Osteoblast (primary cell): ENCODE results near the gene CFI. TPM values are rescaled to one million over a fixed set of nuclear protein-coding genes. Genes with fewer than 3 reads are reported as not detected.

ENCODE experiments used
- DNase-seq: peaks from one replicate; pipeline ENCODE4 v3.0.0; 2011; ENCODE audit warnings: low spot score, mixed read lengths; ENCODE audit not compliant: insufficient read length; ENCODE audit errors: missing footprints
- H2AFZ ChIP-seq: 2 replicates; pipeline ENCODE4 v1.6.0; 2011; ENCODE audit warnings: mild to moderate bottlenecking, low read length
- H3K27ac ChIP-seq: 2 replicates; pipeline ENCODE4 v1.5.1; 2011; ENCODE audit warnings: mild to moderate bottlenecking, low read depth, low read length, moderate library complexity
- H3K27me3 ChIP-seq: 2 replicates; pipeline ENCODE4 v1.6.0; 2012; ENCODE audit warnings: mild to moderate bottlenecking, control low read depth, inconsistent platforms, low read length, moderate library complexity; ENCODE audit not compliant: insufficient read depth
- H3K36me3 ChIP-seq: 2 replicates; pipeline ENCODE4 v1.5.1; 2011; ENCODE audit warnings: mild to moderate bottlenecking, low read length, control low read depth, moderate library complexity; ENCODE audit not compliant: insufficient read depth
- H3K4me1 ChIP-seq: 2 replicates; pipeline ENCODE4 v1.5.1; 2011; ENCODE audit warnings: mild to moderate bottlenecking, low read length, control low read depth, moderate library complexity; ENCODE audit not compliant: insufficient read depth
- H3K4me2 ChIP-seq: 2 replicates; pipeline ENCODE4 v1.6.0; 2011; ENCODE audit warnings: mild to moderate bottlenecking, low read length; ENCODE audit not compliant: insufficient read depth
- H3K4me3 ChIP-seq: fragments of 200-600 bp; sonication (generic); 3 replicates; pipeline ENCODE4 v1.5.1; 2012; ENCODE audit warnings: mild to moderate bottlenecking, low read length, inconsistent platforms; ENCODE audit not compliant: insufficient read depth
- H3K79me2 ChIP-seq: 2 replicates; pipeline ENCODE4 v1.6.0; 2012; ENCODE audit warnings: mild to moderate bottlenecking, low read length, control low read depth, inconsistent platforms; ENCODE audit not compliant: insufficient read depth
- H3K9me3 ChIP-seq: 2 replicates; pipeline ENCODE4 v1.5.1; 2011; ENCODE audit warnings: low read depth, low read length, control low read depth
- H4K20me1 ChIP-seq: 2 replicates; pipeline ENCODE4 v1.6.0; 2012; ENCODE audit warnings: mild to moderate bottlenecking, low read length, control low read depth; ENCODE audit not compliant: insufficient read depth
- CTCF ChIP-seq: IDR thresholded peaks from 2 replicates; pipeline ENCODE4 v1.5.1; 2011; ENCODE audit warnings: mild to moderate bottlenecking, low read depth, low read length, moderate library complexity; ENCODE audit errors: extremely low read depth
- total RNA-seq: library from RNA; depleted of rRNA; stranded (reverse); fragments of >200 nt; gene quantifications from 2 replicates; pipeline ENCODE4 v1.2.3, GENCODE V29; 2012

CFI gene
- total RNA-seq, 1 donor, result 27.9 TPM

DNA sequence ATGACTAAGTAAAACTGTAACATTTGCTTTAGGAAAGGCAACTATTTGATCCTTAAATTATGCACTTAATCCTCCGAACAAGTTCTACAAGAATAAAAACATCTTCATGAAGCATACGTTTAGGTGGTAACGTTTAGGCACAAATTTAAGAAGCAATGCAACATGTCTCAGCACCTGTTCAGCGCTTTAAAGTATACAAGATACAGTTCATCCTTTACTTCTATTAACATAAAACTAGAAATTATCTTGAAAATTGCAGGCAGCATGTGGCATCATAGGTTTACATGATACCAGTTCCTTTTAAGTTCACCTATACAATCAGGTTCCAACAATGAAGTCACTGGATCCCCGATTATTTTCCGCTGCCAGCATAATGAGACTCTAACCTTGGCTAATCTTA lies 73.4 kb downstream of the CFI start:
- Histone ChIP-seq H3K9me3 (no peaks in the 10 kb centered on the region), H3K4me3 (peak overlapping the region; percentile 78), H3K27ac (peak overlapping the region; percentile 30), H3K79me2 (peaks cover 15% of the 10 kb centered on the region), H3K4me2 (peak overlapping the region; percentile 98), H3K27me3 (no peaks in the 10 kb centered on the region), H4K20me1 (peaks cover 9% of the 10 kb centered on the region), H2AFZ (no peak overlapping the region), H3K4me1 (peaks cover 16% of the 10 kb centered on the region), H3K36me3 (no peaks in the 10 kb centered on the region)
- DNase-seq, result no peak
- TF ChIP-seq CTCF, result no peak

DNA sequence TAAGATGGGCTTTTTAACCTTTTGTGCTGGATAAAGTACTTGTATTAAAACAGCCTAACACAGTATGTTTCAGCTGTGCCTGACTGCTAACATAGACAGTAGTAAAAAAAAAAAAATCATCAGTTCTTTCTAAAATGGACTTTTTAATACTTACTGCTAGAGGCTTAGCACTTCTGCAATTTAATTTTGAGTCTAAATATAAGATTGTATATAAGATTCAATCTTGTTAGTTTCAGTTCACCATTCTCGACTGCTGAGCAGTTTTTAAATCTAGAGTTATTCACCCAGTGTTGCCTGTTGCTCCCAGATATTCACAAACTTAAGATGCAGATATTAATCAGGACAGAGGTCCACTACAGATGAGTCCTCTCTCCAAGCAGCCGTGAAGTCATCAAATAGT lies 78.7 kb downstream of the CFI start:
- H3K27me3 ChIP-seq, result no peaks in the 10 kb centered on the region
- H3K36me3 ChIP-seq, result no peaks in the 10 kb centered on the region
- peaks cover 8% of the 10 kb centered on the region for H4K20me1 ChIP-seq
- H3K9me3 ChIP-seq, result no peaks in the 10 kb centered on the region
- H3K79me2 ChIP-seq, result peaks cover 20% of the 10 kb centered on the region
- no peak overlapping the region for H2AFZ ChIP-seq
- no peak for DNase-seq
- H3K4me1 ChIP-seq, result peaks cover 4% of the 10 kb centered on the region
- H3K27ac ChIP-seq, result no peak overlapping the region
- H3K4me3 ChIP-seq, result no peak overlapping the region
- no peak overlapping the region for H3K4me2 ChIP-seq
- no peak for TF ChIP-seq CTCF

GRCh38 chr4:109722357-109722756 lies 79.4 kb downstream of the CFI start:
- Histone ChIP-seq H2AFZ (no peak overlapping the region), H3K27me3 (no peaks in the 10 kb centered on the region), H3K27ac (no peak overlapping the region), H4K20me1 (peaks cover 6% of the 10 kb centered on the region), H3K36me3 (no peaks in the 10 kb centered on the region), H3K4me2 (no peak overlapping the region), H3K79me2 (peaks cover 20% of the 10 kb centered on the region), H3K9me3 (no peaks in the 10 kb centered on the region), H3K4me1 (no peaks in the 10 kb centered on the region), H3K4me3 (no peak overlapping the region)
- TF ChIP-seq CTCF, result no peak
- DNase-seq, result no peak

- no peak overlapping the region for H3K4me3 ChIP-seq
- H3K27me3 ChIP-seq, result no peaks in the 10 kb centered on the region
- H3K9me3 ChIP-seq, result no peaks in the 10 kb centered on the region
- DNase-seq, result peak; percentile 79
- peaks cover 5% of the 10 kb centered on the region for H4K20me1 ChIP-seq
- no peak overlapping the region for H3K27ac ChIP-seq
- no peak overlapping the region for H3K4me2 ChIP-seq
- no peak for TF ChIP-seq CTCF
- H2AFZ ChIP-seq, result no peak overlapping the region
- H3K4me1 ChIP-seq, result no peaks in the 10 kb centered on the region
- H3K36me3 ChIP-seq, result no peaks in the 10 kb centered on the region
- H3K79me2 ChIP-seq, result peaks cover 20% of the 10 kb centered on the region
These were observed 80.8 kb downstream of the CFI start for GRCh38 chr4:109721033-109721432.
